ENCODE results near the gene SMTNL2. TPM values are rescaled to one million over a fixed set of nuclear protein-coding genes. Genes with fewer than 3 reads are reported as not detected.
A peak's percentile ranks its signal among the peaks of the same experiment; 100 is the strongest.

Gene SMTNL2
- total RNA-seq, 1 experiment from 2014 or later: 2.7 TPM

DNA sequence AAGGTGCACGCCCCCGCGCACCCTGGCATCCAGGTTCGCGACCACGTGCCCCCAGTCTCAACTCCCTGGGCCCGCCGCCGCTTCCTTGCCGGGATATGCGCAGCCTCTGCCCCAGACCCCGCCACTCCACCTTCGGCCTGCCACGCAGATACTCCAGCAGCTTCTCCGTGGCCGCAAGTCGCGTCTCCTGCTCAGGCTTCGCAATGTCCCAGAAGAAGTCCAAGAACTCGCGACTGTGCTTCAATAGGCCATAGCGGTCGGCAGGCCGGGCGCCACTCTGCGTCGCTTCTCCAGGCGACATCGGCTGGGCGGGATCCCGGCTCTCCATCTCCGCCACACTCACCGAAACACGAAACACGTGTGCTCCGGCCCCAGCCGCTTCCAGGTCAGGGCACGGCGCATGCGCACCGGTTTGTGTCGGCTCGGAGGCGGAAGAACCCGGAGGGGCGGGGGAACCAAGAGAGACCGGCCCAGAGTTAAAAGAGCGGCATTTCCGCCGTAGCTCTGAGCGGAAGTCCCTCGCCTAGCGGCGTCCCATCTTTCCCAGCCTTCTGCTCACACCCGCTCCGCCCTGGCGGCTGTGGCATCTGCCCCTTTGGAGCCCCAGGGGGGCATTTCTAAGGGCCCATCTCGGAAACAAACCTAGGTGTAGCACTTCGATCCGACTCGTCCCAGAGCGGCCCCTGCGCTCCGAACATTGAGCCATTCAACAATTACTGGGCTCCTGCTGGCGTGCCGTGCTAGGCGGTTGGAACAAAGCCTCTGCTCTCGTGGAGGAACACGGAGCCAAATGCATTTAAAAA, 29.1 kb upstream of the SMTNL2 start, which contains the start of gene MYBBP1A:
Gene MYBBP1A (minus strand): TSS at position 388 of the 803 bp plus-strand sequence. CDS start 60 bp downstream, at position 328.
- ATAC-seq (peak; percentile 90), DNase-seq (ENCODE audit: low spot score) (peak; percentile 94)
- peaks cover 2% of the 10 kb centered on the region; the same call in 1 of the 2 replicates for H3K27me3 Mint-ChIP-seq (ENCODE audit: low read depth)
- peaks cover 31% of the 10 kb centered on the region for H3K36me3 Mint-ChIP-seq
- CTCF ChIA-PET: interaction anchor here (0.7 to 3.1 kb wide), 10 partner anchors 11 to 344 kb away, joined by 3 to 22 read pairs (median 4); partner anchors contain the start of gene C17orf107
- POLR2A ChIA-PET: interaction anchor here (1.0 kb wide), 1 partner anchor 17 kb away, joined by 3 read pairs; no protein-coding TSS in a partner anchor
- no peaks in the 10 kb centered on the region for H3K9me3 Mint-ChIP-seq
- peak within 1 kb of the TSS; percentile 95 for H3K27ac Mint-ChIP-seq
- peak within 1 kb of the TSS; percentile 78 for H3K4me3 Mint-ChIP-seq
- peaks cover 32% of the 10 kb centered on the region for H3K4me1 Mint-ChIP-seq
- TF ChIP-seq GTF2I (CRISPR knock-in tag; conservative IDR thresholded peaks at IDR 0.05): no peak
- TF ChIP-seq ZNF219 (CRISPR knock-in tag; IDR thresholded peaks at IDR 0.05; ENCODE audit: borderline replicate concordance): no peak
- TF ChIP-seq, protein P1, sequence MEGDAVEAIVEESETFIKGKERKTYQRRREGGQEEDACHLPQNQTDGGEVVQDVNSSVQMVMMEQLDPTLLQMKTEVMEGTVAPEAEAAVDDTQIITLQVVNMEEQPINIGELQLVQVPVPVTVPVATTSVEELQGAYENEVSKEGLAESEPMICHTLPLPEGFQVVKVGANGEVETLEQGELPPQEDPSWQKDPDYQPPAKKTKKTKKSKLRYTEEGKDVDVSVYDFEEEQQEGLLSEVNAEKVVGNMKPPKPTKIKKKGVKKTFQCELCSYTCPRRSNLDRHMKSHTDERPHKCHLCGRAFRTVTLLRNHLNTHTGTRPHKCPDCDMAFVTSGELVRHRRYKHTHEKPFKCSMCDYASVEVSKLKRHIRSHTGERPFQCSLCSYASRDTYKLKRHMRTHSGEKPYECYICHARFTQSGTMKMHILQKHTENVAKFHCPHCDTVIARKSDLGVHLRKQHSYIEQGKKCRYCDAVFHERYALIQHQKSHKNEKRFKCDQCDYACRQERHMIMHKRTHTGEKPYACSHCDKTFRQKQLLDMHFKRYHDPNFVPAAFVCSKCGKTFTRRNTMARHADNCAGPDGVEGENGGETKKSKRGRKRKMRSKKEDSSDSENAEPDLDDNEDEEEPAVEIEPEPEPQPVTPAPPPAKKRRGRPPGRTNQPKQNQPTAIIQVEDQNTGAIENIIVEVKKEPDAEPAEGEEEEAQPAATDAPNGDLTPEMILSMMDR (IDR thresholded peaks at IDR 0.05): no peak
- 0 out of 2 replicates have a peak, but pooled peaks have one; percentile 45 for TF ChIP-seq TP53 (CRISPR knock-in tag; IDR thresholded peaks at IDR 0.05)
- TF ChIP-seq, protein P2, sequence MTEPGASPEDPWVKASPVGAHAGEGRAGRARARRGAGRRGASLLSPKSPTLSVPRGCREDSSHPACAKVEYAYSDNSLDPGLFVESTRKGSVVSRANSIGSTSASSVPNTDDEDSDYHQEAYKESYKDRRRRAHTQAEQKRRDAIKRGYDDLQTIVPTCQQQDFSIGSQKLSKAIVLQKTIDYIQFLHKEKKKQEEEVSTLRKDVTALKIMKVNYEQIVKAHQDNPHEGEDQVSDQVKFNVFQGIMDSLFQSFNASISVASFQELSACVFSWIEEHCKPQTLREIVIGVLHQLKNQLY (CRISPR knock-in tag; IDR thresholded peaks at IDR 0.05): no peak
- TF ChIP-seq, protein P3, sequence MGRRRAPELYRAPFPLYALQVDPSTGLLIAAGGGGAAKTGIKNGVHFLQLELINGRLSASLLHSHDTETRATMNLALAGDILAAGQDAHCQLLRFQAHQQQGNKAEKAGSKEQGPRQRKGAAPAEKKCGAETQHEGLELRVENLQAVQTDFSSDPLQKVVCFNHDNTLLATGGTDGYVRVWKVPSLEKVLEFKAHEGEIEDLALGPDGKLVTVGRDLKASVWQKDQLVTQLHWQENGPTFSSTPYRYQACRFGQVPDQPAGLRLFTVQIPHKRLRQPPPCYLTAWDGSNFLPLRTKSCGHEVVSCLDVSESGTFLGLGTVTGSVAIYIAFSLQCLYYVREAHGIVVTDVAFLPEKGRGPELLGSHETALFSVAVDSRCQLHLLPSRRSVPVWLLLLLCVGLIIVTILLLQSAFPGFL (CRISPR knock-in tag; IDR thresholded peaks at IDR 0.05; ENCODE audit: borderline replicate concordance): no peak
- TF ChIP-seq PRRX2 (CRISPR knock-in tag; IDR thresholded peaks at IDR 0.05): no peak
- TF ChIP-seq, protein P4, sequence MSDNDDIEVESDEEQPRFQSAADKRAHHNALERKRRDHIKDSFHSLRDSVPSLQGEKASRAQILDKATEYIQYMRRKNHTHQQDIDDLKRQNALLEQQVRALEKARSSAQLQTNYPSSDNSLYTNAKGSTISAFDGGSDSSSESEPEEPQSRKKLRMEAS (CRISPR knock-in tag; IDR thresholded peaks at IDR 0.05): peak; percentile 98
- TF ChIP-seq TCF7 (CRISPR knock-in tag; IDR thresholded peaks at IDR 0.05; ENCODE audit: low read depth): no peak
- TF ChIP-seq, protein P5, sequence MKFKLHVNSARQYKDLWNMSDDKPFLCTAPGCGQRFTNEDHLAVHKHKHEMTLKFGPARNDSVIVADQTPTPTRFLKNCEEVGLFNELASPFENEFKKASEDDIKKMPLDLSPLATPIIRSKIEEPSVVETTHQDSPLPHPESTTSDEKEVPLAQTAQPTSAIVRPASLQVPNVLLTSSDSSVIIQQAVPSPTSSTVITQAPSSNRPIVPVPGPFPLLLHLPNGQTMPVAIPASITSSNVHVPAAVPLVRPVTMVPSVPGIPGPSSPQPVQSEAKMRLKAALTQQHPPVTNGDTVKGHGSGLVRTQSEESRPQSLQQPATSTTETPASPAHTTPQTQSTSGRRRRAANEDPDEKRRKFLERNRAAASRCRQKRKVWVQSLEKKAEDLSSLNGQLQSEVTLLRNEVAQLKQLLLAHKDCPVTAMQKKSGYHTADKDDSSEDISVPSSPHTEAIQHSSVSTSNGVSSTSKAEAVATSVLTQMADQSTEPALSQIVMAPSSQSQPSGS (CRISPR knock-in tag; IDR thresholded peaks at IDR 0.05; ENCODE audit: borderline replicate concordance, low read depth): no peak
- TF ChIP-seq SMAD3 (CRISPR knock-in tag; IDR thresholded peaks at IDR 0.05; ENCODE audit: borderline replicate concordance): 0 out of 2 replicates have a peak, but pooled peaks have one; percentile 15
- TF ChIP-seq ELF4 (CRISPR knock-in tag; IDR thresholded peaks at IDR 0.05; ENCODE audit: low read depth): no peak
- no peak for TF ChIP-seq ZNF671 (CRISPR knock-in tag; IDR thresholded peaks at IDR 0.05)
- no peak for TF ChIP-seq MXD4 (CRISPR knock-in tag; IDR thresholded peaks at IDR 0.05; ENCODE audit: borderline replicate concordance)
- peak; percentile 86 for TF ChIP-seq FOXP1 (CRISPR knock-in tag; IDR thresholded peaks at IDR 0.05; ENCODE audit: borderline replicate concordance)
- TF ChIP-seq CREB1 (CRISPR knock-in tag; IDR thresholded peaks at IDR 0.05): no peak
- TF ChIP-seq GABPB1 (CRISPR knock-in tag; IDR thresholded peaks at IDR 0.05): peak; percentile 83
- TF ChIP-seq, protein P6, sequence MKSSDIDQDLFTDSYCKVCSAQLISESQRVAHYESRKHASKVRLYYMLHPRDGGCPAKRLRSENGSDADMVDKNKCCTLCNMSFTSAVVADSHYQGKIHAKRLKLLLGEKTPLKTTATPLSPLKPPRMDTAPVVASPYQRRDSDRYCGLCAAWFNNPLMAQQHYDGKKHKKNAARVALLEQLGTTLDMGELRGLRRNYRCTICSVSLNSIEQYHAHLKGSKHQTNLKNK (CRISPR knock-in tag; IDR thresholded peaks at IDR 0.05): no peak
- TF ChIP-seq NFYB (CRISPR knock-in tag; conservative IDR thresholded peaks at IDR 0.05; ENCODE audit: low read depth): no peak; the same call in 1 of the 2 replicates
- TF ChIP-seq JAZF1 (CRISPR knock-in tag; IDR thresholded peaks at IDR 0.05): no peak
- TF ChIP-seq, protein P7, sequence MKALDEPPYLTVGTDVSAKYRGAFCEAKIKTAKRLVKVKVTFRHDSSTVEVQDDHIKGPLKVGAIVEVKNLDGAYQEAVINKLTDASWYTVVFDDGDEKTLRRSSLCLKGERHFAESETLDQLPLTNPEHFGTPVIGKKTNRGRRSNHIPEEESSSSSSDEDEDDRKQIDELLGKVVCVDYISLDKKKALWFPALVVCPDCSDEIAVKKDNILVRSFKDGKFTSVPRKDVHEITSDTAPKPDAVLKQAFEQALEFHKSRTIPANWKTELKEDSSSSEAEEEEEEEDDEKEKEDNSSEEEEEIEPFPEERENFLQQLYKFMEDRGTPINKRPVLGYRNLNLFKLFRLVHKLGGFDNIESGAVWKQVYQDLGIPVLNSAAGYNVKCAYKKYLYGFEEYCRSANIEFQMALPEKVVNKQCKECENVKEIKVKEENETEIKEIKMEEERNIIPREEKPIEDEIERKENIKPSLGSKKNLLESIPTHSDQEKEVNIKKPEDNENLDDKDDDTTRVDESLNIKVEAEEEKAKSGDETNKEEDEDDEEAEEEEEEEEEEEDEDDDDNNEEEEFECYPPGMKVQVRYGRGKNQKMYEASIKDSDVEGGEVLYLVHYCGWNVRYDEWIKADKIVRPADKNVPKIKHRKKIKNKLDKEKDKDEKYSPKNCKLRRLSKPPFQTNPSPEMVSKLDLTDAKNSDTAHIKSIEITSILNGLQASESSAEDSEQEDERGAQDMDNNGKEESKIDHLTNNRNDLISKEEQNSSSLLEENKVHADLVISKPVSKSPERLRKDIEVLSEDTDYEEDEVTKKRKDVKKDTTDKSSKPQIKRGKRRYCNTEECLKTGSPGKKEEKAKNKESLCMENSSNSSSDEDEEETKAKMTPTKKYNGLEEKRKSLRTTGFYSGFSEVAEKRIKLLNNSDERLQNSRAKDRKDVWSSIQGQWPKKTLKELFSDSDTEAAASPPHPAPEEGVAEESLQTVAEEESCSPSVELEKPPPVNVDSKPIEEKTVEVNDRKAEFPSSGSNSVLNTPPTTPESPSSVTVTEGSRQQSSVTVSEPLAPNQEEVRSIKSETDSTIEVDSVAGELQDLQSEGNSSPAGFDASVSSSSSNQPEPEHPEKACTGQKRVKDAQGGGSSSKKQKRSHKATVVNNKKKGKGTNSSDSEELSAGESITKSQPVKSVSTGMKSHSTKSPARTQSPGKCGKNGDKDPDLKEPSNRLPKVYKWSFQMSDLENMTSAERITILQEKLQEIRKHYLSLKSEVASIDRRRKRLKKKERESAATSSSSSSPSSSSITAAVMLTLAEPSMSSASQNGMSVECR (CRISPR knock-in tag; IDR thresholded peaks at IDR 0.05; ENCODE audit: borderline replicate concordance): peak; percentile 88
- no peak for TF ChIP-seq ZNF423 (CRISPR knock-in tag; IDR thresholded peaks at IDR 0.05)
- peak; percentile 79; the same call in 1 of the 2 replicates for TF ChIP-seq ESRRA (CRISPR knock-in tag; IDR thresholded peaks at IDR 0.05; ENCODE audit: borderline replicate concordance)
- TF ChIP-seq ETV6 (CRISPR knock-in tag; IDR thresholded peaks at IDR 0.05): peak; percentile 91
- TF ChIP-seq, protein P8, sequence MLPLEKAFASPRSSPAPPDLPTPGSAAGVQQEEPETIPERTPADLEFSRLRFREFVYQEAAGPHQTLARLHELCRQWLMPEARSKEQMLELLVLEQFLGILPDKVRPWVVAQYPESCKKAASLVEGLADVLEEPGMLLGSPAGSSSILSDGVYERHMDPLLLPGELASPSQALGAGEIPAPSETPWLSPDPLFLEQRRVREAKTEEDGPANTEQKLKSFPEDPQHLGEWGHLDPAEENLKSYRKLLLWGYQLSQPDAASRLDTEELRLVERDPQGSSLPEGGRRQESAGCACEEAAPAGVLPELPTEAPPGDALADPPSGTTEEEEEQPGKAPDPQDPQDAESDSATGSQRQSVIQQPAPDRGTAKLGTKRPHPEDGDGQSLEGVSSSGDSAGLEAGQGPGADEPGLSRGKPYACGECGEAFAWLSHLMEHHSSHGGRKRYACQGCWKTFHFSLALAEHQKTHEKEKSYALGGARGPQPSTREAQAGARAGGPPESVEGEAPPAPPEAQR (CRISPR knock-in tag; IDR thresholded peaks at IDR 0.05): no peak
- no peak for TF ChIP-seq FOXJ3 (CRISPR knock-in tag; IDR thresholded peaks at IDR 0.05; ENCODE audit: borderline replicate concordance)

Data from WTC11 (cell line).